ENCODE measurements around the gene RASAL2.
A peak's percentile ranks its signal among the peaks of the same experiment; 100 is the strongest.
"Not testable (repeated sequence)": the region's sequence is repeated elsewhere in the genome, so short reads cannot be mapped to it uniquely, and the experiment has no call there.

RASAL2 gene

GRCh38 chr1:178498896-178499675 is 405.2 kb downstream of the RASAL2 start:
- no peak for DNase-seq

GRCh38 chr1:178500091-178500770 is 406.3 kb downstream of the RASAL2 start:
- no peak for DNase-seq

- DNase-seq = no peak
These were observed 407.1 kb downstream of the RASAL2 start for GRCh38 chr1:178500936-178501554.

GRCh38 chr1:178501705-178502329 is 407.9 kb downstream of the RASAL2 start:
- peak; percentile 15 for DNase-seq

GRCh38 chr1:178502330-178502714 is 408.4 kb downstream of the RASAL2 start:
- no peak for DNase-seq

GRCh38 chr1:178502856-178503255 is 409.0 kb downstream of the RASAL2 start:
- no peak for DNase-seq

GRCh38 chr1:178503316-178503715 is 409.4 kb downstream of the RASAL2 start:
- DNase-seq = not testable (repeated sequence)

GRCh38 chr1:178503849-178504248 is 409.9 kb downstream of the RASAL2 start:
- no peak for DNase-seq

GRCh38 chr1:178504286-178504685 is 410.4 kb downstream of the RASAL2 start:
- no peak for DNase-seq

GRCh38 chr1:178506177-178506576 is 412.3 kb downstream of the RASAL2 start:
- DNase-seq = no peak

GRCh38 chr1:178506669-178507068 is 412.8 kb downstream of the RASAL2 start:
- DNase-seq = no peak

GRCh38 chr1:178509414-178510007 is 415.6 kb downstream of the RASAL2 start:
- DNase-seq = no peak

- DNase-seq = no peak
These were observed 416.3 kb downstream of the RASAL2 start for GRCh38 chr1:178510155-178510554.

- no peak for DNase-seq
These were observed 418.8 kb downstream of the RASAL2 start, which contains the start of gene TEX35 for GRCh38 chr1:178512566-178513277. Gene TEX35, plus strand, starts transcription at chr1:178513109. Its CDS starts 80 bp downstream, at chr1:178513189.

GRCh38 chr1:178513278-178513983 is 419.5 kb downstream of the RASAL2 start:
- no peak for DNase-seq

- DNase-seq = no peak
These were observed 422.2 kb downstream of the RASAL2 start for GRCh38 chr1:178516110-178516509.

GRCh38 chr1:178518894-178519293 is 425.0 kb downstream of the RASAL2 start:
- DNase-seq = no peak

- DNase-seq = no peak
These were observed 426.9 kb downstream of the RASAL2 start for GRCh38 chr1:178520803-178521202.

GRCh38 chr1:178521241-178521640 is 427.3 kb downstream of the RASAL2 start:
- no peak for DNase-seq

GRCh38 chr1:178527117-178527516 is 433.2 kb downstream of the RASAL2 start:
- DNase-seq = no peak

GRCh38 chr1:178528228-178528952 is 434.5 kb downstream of the RASAL2 start:
- no peak for DNase-seq

Data from NCI-H2081 treated with DMSO at 0.1 percent for 48 hours (cell line).